ENCODE results near the gene CORO1A. TPM values are rescaled to one million over a fixed set of nuclear protein-coding genes. Genes with fewer than 3 reads are reported as not detected.
"Not testable (repeated sequence)": the region's sequence is repeated elsewhere in the genome, so short reads cannot be mapped to it uniquely, and the experiment has no call there.

The CORO1A gene
- total RNA-seq, 1 experiment from 2014 or later = 7.0 TPM

DNA sequence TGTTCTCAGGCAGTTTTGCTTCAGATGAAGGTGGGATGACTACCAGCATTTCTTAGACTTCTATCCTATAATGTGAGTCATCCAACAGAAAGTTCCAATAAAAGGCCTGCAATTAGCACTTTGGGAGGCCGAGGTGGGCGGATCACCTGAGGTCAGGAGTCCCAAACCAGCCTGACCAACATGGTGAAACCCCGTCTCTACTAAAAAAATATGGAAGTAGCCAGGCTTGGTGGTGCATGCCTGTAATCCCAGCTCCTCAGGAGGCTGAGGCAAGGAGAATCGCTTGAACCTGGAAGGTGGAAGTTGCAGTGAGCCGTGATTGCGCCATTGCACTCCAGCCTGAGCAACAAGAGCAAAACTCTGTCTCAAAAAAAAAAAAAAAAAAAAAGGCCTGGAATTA is 6.5 kb upstream of the CORO1A start:
- H3K9me2 ChIP-seq (ENCODE audit: insufficient read depth); POLR2A ChIA-PET; H3K4me3 ChIP-seq (replicated peaks in 1 of 2; ENCODE audit: low read depth in 1 of 2, low read length in 2 of 2); RAD21 ChIA-PET (ENCODE audit: low non-redundant PET in 1 of 2, low total read pairs in 2 of 2, uncharacterized antibody in 2 of 2, unreplicated experiment in 2 of 2); H3K79me2 ChIP-seq (ENCODE audit: insufficient read depth, low read length); H3K36me3 ChIP-seq (ENCODE audit: control insufficient read depth in 1 of 2, insufficient read depth in 2 of 2, low read length in 2 of 2); H4K20me1 ChIP-seq (ENCODE audit: insufficient read depth); H2AFZ ChIP-seq (ENCODE audit: low read depth, low read length, poor library complexity, severe bottlenecking); H3K4me2 ChIP-seq (ENCODE audit: low read length); ATAC-seq; DNase-seq (ENCODE audit: low read depth, low spot score); H3K9me3 ChIP-seq (ENCODE audit: control insufficient read depth in 1 of 2, insufficient read depth in 1 of 2, low read depth in 1 of 2, low read length in 2 of 2); H3K27me3 ChIP-seq (ENCODE audit: insufficient read depth, low read length); H3K9ac ChIP-seq (ENCODE audit: low read length); H3K27ac ChIP-seq (ENCODE audit: low read depth, low read length); CTCF ChIA-PET; intact Hi-C loops (cut with micrococcal nuclease); BruUV-seq (replicated peaks): not testable (repeated sequence)
- peaks cover 7 to 12% of the 10 kb centered on the region in 2 experiments; a peak in 3 of 4 replicates for H3K4me1 ChIP-seq (ENCODE audit: control insufficient read depth in 1 of 2, insufficient read depth in 2 of 2, low read length in 2 of 2)

- no peaks in the 10 kb centered on the region for H3K27me3 ChIP-seq (ENCODE audit: insufficient read depth, low read length)
- no peak overlapping the region for H3K4me2 ChIP-seq (ENCODE audit: low read length)
- intact Hi-C loops (cut with micrococcal nuclease) = no loop called here
- H3K9me3 ChIP-seq (ENCODE audit: control insufficient read depth in 1 of 2, insufficient read depth in 1 of 2, low read depth in 1 of 2, low read length in 2 of 2) = no peaks in the 10 kb centered on the region
- BruUV-seq (replicated peaks) = no TSS peak
- H4K20me1 ChIP-seq (ENCODE audit: insufficient read depth) = no peaks in the 10 kb centered on the region
- no peak for DNase-seq (ENCODE audit: low read depth, low spot score)
- no peak overlapping the region for H3K9ac ChIP-seq (ENCODE audit: low read length)
- ChIA-PET POLR2A (no interaction called here), CTCF (no interaction called here), RAD21 (ENCODE audit: low non-redundant PET in 1 of 2, low total read pairs in 2 of 2, uncharacterized antibody in 2 of 2, unreplicated experiment in 2 of 2) (no interaction called here)
- no peak overlapping the region for H3K4me3 ChIP-seq (replicated peaks in 1 of 2; ENCODE audit: low read depth in 1 of 2, low read length in 2 of 2)
- TF ChIP-seq SP1 (IDR thresholded peaks at IDR 0.05; ENCODE audit: low read depth) (no peak), JUND (IDR thresholded peaks at IDR 0.05) (no peak), ZFX (IDR thresholded peaks at IDR 0.05) (no peak), POLR2A (IDR thresholded peaks at IDR 0.05; ENCODE audit: borderline replicate concordance, extremely low read depth, insufficient read depth, insufficient read length) (no peak), ATF3 (IDR thresholded peaks at IDR 0.05) (no peak), REST (IDR thresholded peaks at IDR 0.05; ENCODE audit: low read depth) (no peak), MAX (IDR thresholded peaks at IDR 0.05) (no peak), CBX3 (IDR thresholded peaks at IDR 0.05; ENCODE audit: low read depth) (no peak), TCF7L2 (IDR thresholded peaks at IDR 0.05; ENCODE audit: borderline replicate concordance, extremely low read depth, insufficient read depth, insufficient read length) (no peak)
- H2AFZ ChIP-seq (ENCODE audit: low read depth, low read length, poor library complexity, severe bottlenecking) = no peak overlapping the region
- H3K27ac ChIP-seq (ENCODE audit: low read depth, low read length) = no peak overlapping the region
- no peaks in the 10 kb centered on the region for H3K36me3 ChIP-seq (ENCODE audit: control insufficient read depth in 1 of 2, insufficient read depth in 2 of 2, low read length in 2 of 2)
- H3K4me1 ChIP-seq (ENCODE audit: control insufficient read depth in 1 of 2, insufficient read depth in 2 of 2, low read length in 2 of 2) = peaks cover 13 to 20% of the 10 kb centered on the region in 2 experiments; a peak in 3 of 4 replicates
- H3K79me2 ChIP-seq (ENCODE audit: insufficient read depth, low read length) = no peaks in the 10 kb centered on the region
- no peaks in the 10 kb centered on the region for H3K9me2 ChIP-seq (ENCODE audit: insufficient read depth)
- no peak for ATAC-seq
These were observed 4.2 kb upstream of the CORO1A start for GRCh38 chr16:30179195-30179594.
